Naive B cell (primary cell): Measurements from ENCODE around the gene KLHL26. TPM values are rescaled to one million over a fixed set of nuclear protein-coding genes. Genes with fewer than 3 reads are reported as not detected.
A peak's percentile ranks its signal among the peaks of the same experiment; 100 is the strongest.

Source experiments
- ATAC-seq, 2 donors: fragments of 150-1000 bp; cut with Tn5 transposase; 2 replicates each; pipeline ENCODE4 v1.10.0; 2021; ENCODE audit warnings: low read depth in 2 of 2, mild to moderate bottlenecking in 2 of 2, moderate library complexity in 2 of 2
- DNase-seq: peaks from one replicate; pipeline ENCODE4 v3.0.0; 2022
- H3K27ac Mint-ChIP-seq, 6 donors: one replicate each; pipeline ENCODE4 v1.8.0; 2020 to 2022; ENCODE audit warnings: mild to moderate bottlenecking in 6 of 6, mixed read lengths in 6 of 6, moderate library complexity in 5 of 6, inconsistent platforms in 2 of 6
- H3K27me3 Mint-ChIP-seq, 3 donors: one replicate each; pipeline ENCODE4 v1.8.0; 2021 to 2022; ENCODE audit warnings: mixed read lengths in 3 of 3, mild to moderate bottlenecking in 1 of 3
- H3K36me3 Mint-ChIP-seq, 2 donors: one replicate each; pipeline ENCODE4 v1.8.0; 2020 to 2022; ENCODE audit warnings: mixed read lengths in 2 of 2, inconsistent platforms in 1 of 2, mild to moderate bottlenecking in 1 of 2
- H3K4me1 Mint-ChIP-seq, 3 donors: one replicate each; pipeline ENCODE4 v1.8.0; 2020 to 2022; ENCODE audit warnings: mixed read lengths in 3 of 3, inconsistent platforms in 1 of 3, mild to moderate bottlenecking in 1 of 3, moderate library complexity in 1 of 3
- H3K4me3 Mint-ChIP-seq, 8 donors: one replicate each; pipeline ENCODE4 v1.8.0; 2020 to 2022; ENCODE audit warnings: mild to moderate bottlenecking in 8 of 8, mixed read lengths in 8 of 8, moderate library complexity in 8 of 8, inconsistent platforms in 2 of 8
- H3K9me3 Mint-ChIP-seq, 7 donors: one replicate each; pipeline ENCODE4 v1.8.0; 2020 to 2022; ENCODE audit warnings: mixed read lengths in 7 of 7, mild to moderate bottlenecking in 5 of 7, inconsistent platforms in 2 of 7, moderate library complexity in 1 of 7
- polyA plus RNA-seq, 6 donors: library from polyadenylated mRNA; unstranded; fragments of 300-500 nt; fragmentation: Illumina TruSeq; gene quantifications; one replicate each; pipeline ENCODE4 v1.2.3, GENCODE V29; 2021; ENCODE audit warnings: low read depth in 6 of 6

The KLHL26 gene
- polyA plus RNA-seq, 6 donors from 2014 or later = 2.0 to 3.7 (median 3.6) TPM; not detected in 1

GRCh38 chr19:18649371-18650020 is 12.7 kb downstream of the KLHL26 start:
- ATAC-seq = peak; percentile 81 to 85
- peak overlapping the region in 5 of 6 donors; percentile 67 to 87 (median 80) for H3K27ac Mint-ChIP-seq
- peak overlapping the region; percentile 36 to 93 (median 88) for H3K4me3 Mint-ChIP-seq

GRCh38 chr19:18650021-18650390 is 13.2 kb downstream of the KLHL26 start:
- H3K27me3 Mint-ChIP-seq = no peaks in the 10 kb centered on the region
- peaks cover 0 to 10% (median 0%) of the 10 kb centered on the region in 7 donors for H3K9me3 Mint-ChIP-seq
- ATAC-seq (peak; percentile 4 to 7), DNase-seq (no peak)
- H3K27ac Mint-ChIP-seq = peak overlapping the region in 5 of 6 donors; percentile 62 to 87 (median 75)
- H3K36me3 Mint-ChIP-seq = peaks cover 0 to 12% of the 10 kb centered on the region in 2 donors
- peak overlapping the region; percentile 36 to 93 (median 88) for H3K4me3 Mint-ChIP-seq
- peaks cover 40 to 50% (median 50%) of the 10 kb centered on the region in 3 donors for H3K4me1 Mint-ChIP-seq

More at GRCh38 chr19:18649371-18650020, 12.7 kb downstream of the KLHL26 start:
- DNase-seq = no peak
- Mint-ChIP-seq H3K9me3 (peaks cover 0 to 7% (median 0%) of the 10 kb centered on the region in 7 donors), H3K4me1 (peaks cover 38 to 55% (median 53%) of the 10 kb centered on the region in 3 donors), H3K36me3 (peaks cover 0 to 7% of the 10 kb centered on the region in 2 donors), H3K27me3 (no peaks in the 10 kb centered on the region)

- H3K4me1 Mint-ChIP-seq = peaks cover 40 to 46% (median 44%) of the 10 kb centered on the region in 3 donors
- peak overlapping the region in 1 of 6 donors; percentile 15 for H3K27ac Mint-ChIP-seq
- H3K36me3 Mint-ChIP-seq = peaks cover 0 to 12% of the 10 kb centered on the region in 2 donors
- H3K9me3 Mint-ChIP-seq = peaks cover 0 to 10% (median 0%) of the 10 kb centered on the region in 7 donors
- DNase-seq = no peak
- H3K4me3 Mint-ChIP-seq = peak overlapping the region in 3 of 8 donors; percentile 81 to 91 (median 90)
- H3K27me3 Mint-ChIP-seq = no peaks in the 10 kb centered on the region
- ATAC-seq = no peak
Observed at GRCh38 chr19:18650468-18651041, 13.7 kb downstream of the KLHL26 start.

- ATAC-seq = no peak
- Mint-ChIP-seq H3K9me3 (peaks cover 0 to 10% (median 0%) of the 10 kb centered on the region in 7 donors), H3K27ac (no peak overlapping the region), H3K4me1 (peaks cover 40 to 44% (median 44%) of the 10 kb centered on the region in 3 donors), H3K27me3 (no peaks in the 10 kb centered on the region), H3K4me3 (no peak overlapping the region), H3K36me3 (peaks cover 0 to 12% of the 10 kb centered on the region in 2 donors)
- no peak for DNase-seq
Observed at GRCh38 chr19:18651300-18651699, 14.5 kb downstream of the KLHL26 start.

GRCh38 chr19:18651733-18652132 is 14.9 kb downstream of the KLHL26 start:
- DNase-seq (no peak), ATAC-seq (no peak)
- H3K27ac Mint-ChIP-seq = peak overlapping the region in 2 of 6 donors; percentile 50 to 62
- peaks cover 0 to 12% of the 10 kb centered on the region in 2 donors for H3K36me3 Mint-ChIP-seq
- no peak overlapping the region for H3K4me3 Mint-ChIP-seq
- no peaks in the 10 kb centered on the region for H3K27me3 Mint-ChIP-seq
- peaks cover 0 to 10% (median 0%) of the 10 kb centered on the region in 7 donors for H3K9me3 Mint-ChIP-seq
- H3K4me1 Mint-ChIP-seq = peaks cover 38 to 42% (median 40%) of the 10 kb centered on the region in 3 donors

GRCh38 chr19:18653853-18654252 is 17.0 kb downstream of the KLHL26 start:
- Mint-ChIP-seq H3K27me3 (peaks cover 0 to 4% (median 0%) of the 10 kb centered on the region in 3 donors), H3K4me1 (peaks cover 43 to 48% (median 45%) of the 10 kb centered on the region in 3 donors)
- ATAC-seq = no peak

GRCh38 chr19:18654469-18654868 is 17.6 kb downstream of the KLHL26 start:
- H3K36me3 Mint-ChIP-seq = peaks cover 0 to 18% of the 10 kb centered on the region in 2 donors
- no peak for DNase-seq
- peaks cover 43 to 47% (median 45%) of the 10 kb centered on the region in 3 donors for H3K4me1 Mint-ChIP-seq
- peaks cover 0 to 10% (median 0%) of the 10 kb centered on the region in 7 donors for H3K9me3 Mint-ChIP-seq
- peak overlapping the region in 1 of 8 donors; percentile 60 for H3K4me3 Mint-ChIP-seq
- no peak overlapping the region for H3K27ac Mint-ChIP-seq
- no peak for ATAC-seq
- H3K27me3 Mint-ChIP-seq = peaks cover 0 to 4% (median 0%) of the 10 kb centered on the region in 3 donors

More at GRCh38 chr19:18653853-18654252, 17.0 kb downstream of the KLHL26 start:
- peaks cover 0 to 10% (median 0%) of the 10 kb centered on the region in 7 donors for H3K9me3 Mint-ChIP-seq
- DNase-seq = no peak
- no peak overlapping the region for H3K27ac Mint-ChIP-seq
- H3K4me3 Mint-ChIP-seq = no peak overlapping the region
- peaks cover 0 to 18% of the 10 kb centered on the region in 2 donors for H3K36me3 Mint-ChIP-seq

- H3K27ac Mint-ChIP-seq = peak overlapping the region in 1 of 6 donors; percentile 42
- H3K4me3 Mint-ChIP-seq = no peak overlapping the region
- H3K27me3 Mint-ChIP-seq = peaks cover 0 to 4% (median 0%) of the 10 kb centered on the region in 3 donors
- peaks cover 0 to 10% (median 0%) of the 10 kb centered on the region in 7 donors for H3K9me3 Mint-ChIP-seq
- H3K36me3 Mint-ChIP-seq = peaks cover 0 to 18% of the 10 kb centered on the region in 2 donors
- ATAC-seq = no peak
- DNase-seq = no peak
- peaks cover 36 to 41% (median 39%) of the 10 kb centered on the region in 3 donors for H3K4me1 Mint-ChIP-seq
Observed at GRCh38 chr19:18655173-18655844, 18.5 kb downstream of the KLHL26 start.

GRCh38 chr19:18656337-18657086 is 19.7 kb downstream of the KLHL26 start:
- Mint-ChIP-seq H3K27me3 (peaks cover 0 to 4% (median 0%) of the 10 kb centered on the region in 3 donors), H3K4me3 (no peak overlapping the region), H3K36me3 (peaks cover 0 to 18% of the 10 kb centered on the region in 2 donors), H3K4me1 (peaks cover 38 to 42% (median 39%) of the 10 kb centered on the region in 3 donors), H3K9me3 (peaks cover 0 to 10% (median 0%) of the 10 kb centered on the region in 7 donors), H3K27ac (no peak overlapping the region)
- DNase-seq = no peak
- ATAC-seq = no peak

GRCh38 chr19:18657590-18658365 is 20.9 kb downstream of the KLHL26 start:
- Mint-ChIP-seq H3K4me3 (peak overlapping the region in 1 of 8 donors; percentile 5), H3K4me1 (peaks cover 33 to 43% (median 35%) of the 10 kb centered on the region in 3 donors), H3K27me3 (peaks cover 0 to 4% (median 0%) of the 10 kb centered on the region in 3 donors), H3K27ac (peak overlapping the region in 2 of 6 donors; percentile 75 to 77), H3K36me3 (peaks cover 0 to 18% of the 10 kb centered on the region in 2 donors), H3K9me3 (peaks cover 0 to 10% (median 0%) of the 10 kb centered on the region in 7 donors)
- DNase-seq (no peak), ATAC-seq (no peak)

- H3K27ac Mint-ChIP-seq = peak overlapping the region in 5 of 6 donors; percentile 8 to 87 (median 74)
- ATAC-seq = no peak
- peaks cover 35 to 41% (median 35%) of the 10 kb centered on the region in 3 donors for H3K4me1 Mint-ChIP-seq
Observed at GRCh38 chr19:18658366-18658855, 21.6 kb downstream of the KLHL26 start.

More at GRCh38 chr19:18658366-18658855, 21.6 kb downstream of the KLHL26 start:
- H3K9me3 Mint-ChIP-seq = peaks cover 0 to 10% (median 0%) of the 10 kb centered on the region in 7 donors
- peak overlapping the region in 4 of 8 donors; percentile 5 to 84 (median 29) for H3K4me3 Mint-ChIP-seq
- no peak for DNase-seq
- H3K36me3 Mint-ChIP-seq = peaks cover 0 to 18% of the 10 kb centered on the region in 2 donors
- peaks cover 0 to 4% (median 0%) of the 10 kb centered on the region in 3 donors for H3K27me3 Mint-ChIP-seq
